HCT116 (cell line): ENCODE measurements around the gene MYBL2. TPM values are rescaled to one million over a fixed set of nuclear protein-coding genes. Genes with fewer than 3 reads are reported as not detected.

Source experiments
- ATAC-seq: fragments of 200-7000 bp; cut with Tn5 transposase; 2 replicates; pipeline ENCODE4 v1.9.1; 2020; ENCODE audit warnings: mild to moderate bottlenecking, moderate library complexity
- BruUV-seq: library from RNA; stranded (reverse); fragments of 400-500 nt; replicated peaks from 2 replicates; lab custom pipeline; 2021; lab: Mats Ljungman, UMichigan
- CTCF ChIA-PET: fragments of 300-600 bp; sonication (Branson Sonifier 250); formaldehyde crosslinking; loops from one replicate; lab custom pipeline; 2021; ENCODE audit warnings: antibody characterized with exemption; lab: Charles Lee
- POLR2A ChIA-PET: fragments of 300-600, 350-600 bp; sonication (Branson Sonifier 250); formaldehyde crosslinking; loops from one replicate; lab custom pipeline; 2021; ENCODE audit warnings: antibody characterized with exemption; lab: Charles Lee
- RAD21 ChIA-PET, 2 experiments: fragments of 300-600 bp; sonication (Branson Sonifier 250); formaldehyde crosslinking; loops; one replicate each; lab custom pipeline; 2023; ENCODE audit warnings: low total read pairs in 2 of 2; ENCODE audit not compliant: uncharacterized antibody in 2 of 2, unreplicated experiment in 2 of 2, low non-redundant PET in 1 of 2; lab: Charles Lee
- DNase-seq: peaks from one replicate; pipeline ENCODE4 v3.0.0-alpha.2; 2010; ENCODE audit warnings: low read depth, low spot score
- H2AFZ ChIP-seq: fragments of 200-600 bp; shearing (Covaris generic), sonication (generic); 2 replicates; pipeline ENCODE4 v1.6.1; 2017; ENCODE audit warnings: low read depth, mixed run types, mixed read lengths, antibody characterized with exemption, low read length; ENCODE audit not compliant: poor library complexity, severe bottlenecking
- H3K27ac ChIP-seq: 2 replicates; pipeline ENCODE4 v1.5.1; 2012; ENCODE audit warnings: low read depth, low read length
- H3K27me3 ChIP-seq: fragments of 200-600 bp; sonication (generic); 2 replicates; pipeline ENCODE4 v1.6.1; 2016; ENCODE audit warnings: mixed run types, low read length, mixed read lengths; ENCODE audit not compliant: insufficient read depth
- H3K36me3 ChIP-seq, 2 experiments: fragments of 200-500 bp in 1 of 2; fragments of 200-600 bp in 1 of 2; sonication (Bioruptor generic) in 1 of 2; sonication (generic) in 1 of 2; 2 replicates each; pipeline versions ENCODE4 v1.5.1 to v1.6.1; 2014 to 2016; ENCODE audit warnings: low read length in 2 of 2, inconsistent platforms in 1 of 2, mixed read lengths in 1 of 2, mixed run types in 1 of 2; ENCODE audit not compliant: insufficient read depth in 2 of 2, control insufficient read depth in 1 of 2
- H3K4me1 ChIP-seq, 2 experiments: fragments of 200-600 bp in 1 of 2; sonication (generic) in 1 of 2; 2 replicates each; pipeline versions ENCODE4 v1.5.1 to v1.6.1; 2012 to 2017; ENCODE audit warnings: low read length in 2 of 2, inconsistent platforms in 1 of 2, mild to moderate bottlenecking in 1 of 2, mixed read lengths in 1 of 2, mixed run types in 1 of 2, moderate library complexity in 1 of 2; ENCODE audit not compliant: insufficient read depth in 2 of 2, control insufficient read depth in 1 of 2
- H3K4me2 ChIP-seq: fragments of 200-600 bp; sonication (generic); 2 replicates; pipeline ENCODE4 v1.6.1; 2017; ENCODE audit warnings: mixed run types, low read length, mixed read lengths
- H3K4me3 ChIP-seq, 2 experiments: fragments of 200-600 bp in 1 of 2; sonication (generic) in 1 of 2; replicated peaks in 1 of 2; 2 replicates each; pipeline ENCODE4 v1.5.1; 2011 to 2016; ENCODE audit warnings: low read length in 2 of 2, control low read depth in 1 of 2, low read depth in 1 of 2, mild to moderate bottlenecking in 1 of 2, mixed read lengths in 1 of 2, mixed run types in 1 of 2
- H3K79me2 ChIP-seq: fragments of 200-600 bp; sonication (generic); 2 replicates; pipeline ENCODE4 v1.6.1; 2017; ENCODE audit warnings: mild to moderate bottlenecking, mixed run types, low read length, moderate library complexity, mixed read lengths; ENCODE audit not compliant: insufficient read depth
- H3K9ac ChIP-seq: fragments of 200-600 bp; sonication (generic); 2 replicates; pipeline ENCODE4 v1.6.1; 2016; ENCODE audit warnings: low read length, mixed read lengths
- H3K9me2 ChIP-seq: fragments of 200-600 bp; sonication (generic), shearing (Covaris generic); 2 replicates; pipeline ENCODE4 v1.6.1; 2017; ENCODE audit warnings: mixed run types, mild to moderate bottlenecking, moderate library complexity; ENCODE audit not compliant: insufficient read depth
- H3K9me3 ChIP-seq, 2 experiments: fragments of 200-500 bp in 1 of 2; fragments of 200-600 bp in 1 of 2; sonication (Bioruptor generic) in 1 of 2; sonication (generic) in 1 of 2; 2 replicates each; pipeline ENCODE4 v1.6.1; 2014 to 2017; ENCODE audit warnings: low read length in 2 of 2, mixed read lengths in 2 of 2, inconsistent platforms in 1 of 2, low read depth in 1 of 2, mild to moderate bottlenecking in 1 of 2, mixed run types in 1 of 2, moderate library complexity in 1 of 2; ENCODE audit not compliant: control insufficient read depth in 1 of 2, insufficient read depth in 1 of 2
- H4K20me1 ChIP-seq: fragments of 200-600 bp; sonication (generic), shearing (Covaris generic); 2 replicates; pipeline ENCODE4 v1.6.1; 2017; ENCODE audit warnings: mixed run types, mild to moderate bottlenecking, moderate library complexity; ENCODE audit not compliant: insufficient read depth
- CBX3 ChIP-seq: IDR thresholded peaks from 2 replicates; pipeline ENCODE4 v1.6.1; 2012; ENCODE audit warnings: low read depth
- CEBPB ChIP-seq: IDR thresholded peaks from 2 replicates; pipeline ENCODE4 v1.6.1; 2012; ENCODE audit warnings: low read depth
- ELF1 ChIP-seq: IDR thresholded peaks from 2 replicates; pipeline ENCODE4 v1.6.1; 2012; ENCODE audit warnings: low read depth, borderline replicate concordance
- EZH2 ChIP-seq: fragments of 200-600 bp; sonication (generic); IDR thresholded peaks from 2 replicates; pipeline ENCODE4 v1.6.1; 2017; ENCODE audit warnings: antibody characterized with exemption, mixed run types
- EZH2phosphoT487 ChIP-seq: fragments of 200-600 bp; IDR thresholded peaks from 2 replicates; pipeline ENCODE4 v1.6.1; 2018; ENCODE audit warnings: antibody characterized with exemption, borderline replicate concordance
- FOSL1 ChIP-seq: IDR thresholded peaks from 2 replicates; pipeline ENCODE4 v1.6.1; 2012; ENCODE audit warnings: low read depth
- JUND ChIP-seq: IDR thresholded peaks from 2 replicates; pipeline ENCODE4 v1.6.1; 2012
- POLR2A ChIP-seq: IDR thresholded peaks from 2 replicates; pipeline ENCODE4 v1.7.0; 2011; ENCODE audit warnings: borderline replicate concordance; ENCODE audit not compliant: insufficient read depth, insufficient read length; ENCODE audit errors: extremely low read depth
- POLR2AphosphoS5 ChIP-seq: IDR thresholded peaks from 2 replicates; pipeline ENCODE4 v1.6.1; 2011; ENCODE audit warnings: mild to moderate bottlenecking, low read depth, low read length, moderate library complexity
- RAD21 ChIP-seq: IDR thresholded peaks from 2 replicates; pipeline ENCODE4 v1.6.1; 2012; ENCODE audit warnings: low read depth, mild to moderate bottlenecking
- SIN3A ChIP-seq: IDR thresholded peaks from 2 replicates; pipeline ENCODE4 v1.6.1; 2012; ENCODE audit warnings: low read depth
- SP1 ChIP-seq: IDR thresholded peaks from 2 replicates; pipeline ENCODE4 v1.6.1; 2012; ENCODE audit warnings: low read depth
- SRF ChIP-seq: IDR thresholded peaks from 2 replicates; pipeline ENCODE4 v1.6.1; 2012; ENCODE audit warnings: low read depth
- TCF7L2 ChIP-seq: IDR thresholded peaks from 2 replicates; pipeline ENCODE4 v1.7.0; 2011; ENCODE audit warnings: borderline replicate concordance, inconsistent platforms; ENCODE audit not compliant: insufficient read depth, insufficient read length; ENCODE audit errors: extremely low read depth
- YY1 ChIP-seq: IDR thresholded peaks from 2 replicates; pipeline ENCODE4 v1.6.1; 2011; ENCODE audit warnings: low read length, low read depth, moderate library complexity, mild to moderate bottlenecking; ENCODE audit not compliant: insufficient replicate concordance; ENCODE audit errors: extremely low read depth
- ZNF274 ChIP-seq: fragments of 200-500 bp; sonication (Bioruptor generic); IDR thresholded peaks from 2 replicates; pipeline ENCODE4 v1.6.1; 2014; ENCODE audit warnings: mild to moderate bottlenecking, low read depth, low read length, inconsistent platforms
- intact Hi-C: fragments of 100-400 bp; cut with micrococcal nuclease; formaldehyde crosslinking; loops from 2 replicates; pipeline ENCODE4 v1.10.0; 2022
- total RNA-seq: library from RNA; stranded (reverse); gene quantifications from one replicate; pipeline ENCODE4 v1.2.1, GENCODE V29; 2021; ENCODE audit not compliant: unreplicated experiment
- TF ChIP-seq, protein P1 (sequence below): IDR thresholded peaks from 2 replicates; pipeline ENCODE4 v1.6.1; 2012
- TF ChIP-seq, protein P2 (sequence below), 3 experiments: fragments of 200-600 bp in 1 of 3; sonication (generic) in 1 of 3; IDR thresholded peaks in 2 of 3; conservative IDR thresholded peaks in 1 of 3; 2 replicates each; pipeline ENCODE4 v1.5.1; 2012 to 2017; ENCODE audit warnings: low read depth in 2 of 3, low read length in 2 of 3, antibody characterized with exemption in 1 of 3, borderline replicate concordance in 1 of 3, control low read depth in 1 of 3, mild to moderate bottlenecking in 1 of 3, mixed read lengths in 1 of 3, mixed run types in 1 of 3, moderate library complexity in 1 of 3; ENCODE audit not compliant: insufficient read depth in 1 of 3
- TF ChIP-seq, protein P3 (sequence below): IDR thresholded peaks from 2 replicates; pipeline ENCODE4 v1.6.1; 2012
- TF ChIP-seq, protein P4 (sequence below): IDR thresholded peaks from 2 replicates; pipeline ENCODE4 v1.6.1; 2011; ENCODE audit warnings: mild to moderate bottlenecking, low read length, moderate library complexity; ENCODE audit not compliant: insufficient replicate concordance; ENCODE audit errors: extremely low read depth

The MYBL2 gene
- total RNA-seq, 1 experiment from 2014 or later = 92.1 TPM

DNA sequence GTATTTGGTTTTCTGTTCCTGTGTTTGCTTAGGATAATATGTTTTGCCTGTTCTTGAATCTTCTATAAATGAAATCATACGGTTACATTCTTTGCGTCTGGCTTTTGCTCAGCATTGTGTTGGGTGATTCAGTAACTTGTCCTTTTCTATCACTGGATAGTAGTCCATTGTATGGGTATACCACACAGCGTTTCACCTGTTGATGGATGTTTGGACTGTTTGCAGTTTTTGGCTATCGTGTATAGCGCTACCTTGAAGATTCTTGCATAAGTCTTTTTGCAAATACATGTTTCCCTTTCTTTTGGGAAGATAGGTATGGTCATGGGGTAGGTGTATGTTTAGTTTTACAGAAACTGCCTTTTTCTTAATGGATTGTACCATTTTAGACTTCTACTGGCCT is 9.5 kb downstream of the MYBL2 start:
- BruUV-seq = no TSS peak
- intact Hi-C loops = no loop called here
- POLR2A ChIA-PET = no interaction called here

More for the DNA sequence above, 9.5 kb downstream of the MYBL2 start:
- TF ChIP-seq CBX3 (no peak), EZH2 (no peak), JUND (no peak), EZH2phosphoT487 (no peak), SRF (no peak), RAD21 (no peak), FOSL1 (no peak), TCF7L2 (no peak), SP1 (no peak), YY1 (no peak), POLR2AphosphoS5 (no peak), ZNF274 (no peak), SIN3A (no peak), ELF1 (no peak), CEBPB (no peak), POLR2A (no peak)
- TF ChIP-seq, protein P1, sequence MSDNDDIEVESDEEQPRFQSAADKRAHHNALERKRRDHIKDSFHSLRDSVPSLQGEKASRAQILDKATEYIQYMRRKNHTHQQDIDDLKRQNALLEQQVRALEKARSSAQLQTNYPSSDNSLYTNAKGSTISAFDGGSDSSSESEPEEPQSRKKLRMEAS = no peak
- TF ChIP-seq, protein P2, sequence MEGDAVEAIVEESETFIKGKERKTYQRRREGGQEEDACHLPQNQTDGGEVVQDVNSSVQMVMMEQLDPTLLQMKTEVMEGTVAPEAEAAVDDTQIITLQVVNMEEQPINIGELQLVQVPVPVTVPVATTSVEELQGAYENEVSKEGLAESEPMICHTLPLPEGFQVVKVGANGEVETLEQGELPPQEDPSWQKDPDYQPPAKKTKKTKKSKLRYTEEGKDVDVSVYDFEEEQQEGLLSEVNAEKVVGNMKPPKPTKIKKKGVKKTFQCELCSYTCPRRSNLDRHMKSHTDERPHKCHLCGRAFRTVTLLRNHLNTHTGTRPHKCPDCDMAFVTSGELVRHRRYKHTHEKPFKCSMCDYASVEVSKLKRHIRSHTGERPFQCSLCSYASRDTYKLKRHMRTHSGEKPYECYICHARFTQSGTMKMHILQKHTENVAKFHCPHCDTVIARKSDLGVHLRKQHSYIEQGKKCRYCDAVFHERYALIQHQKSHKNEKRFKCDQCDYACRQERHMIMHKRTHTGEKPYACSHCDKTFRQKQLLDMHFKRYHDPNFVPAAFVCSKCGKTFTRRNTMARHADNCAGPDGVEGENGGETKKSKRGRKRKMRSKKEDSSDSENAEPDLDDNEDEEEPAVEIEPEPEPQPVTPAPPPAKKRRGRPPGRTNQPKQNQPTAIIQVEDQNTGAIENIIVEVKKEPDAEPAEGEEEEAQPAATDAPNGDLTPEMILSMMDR (IDR thresholded peaks at IDR 0.05 in 2 of 3, conservative IDR thresholded peaks at IDR 0.05 in 1 of 3; ENCODE audit: borderline replicate concordance in 1 of 3, insufficient read depth in 1 of 3, low read depth in 2 of 3, low read length in 2 of 3) = no peak
- TF ChIP-seq, protein P3, sequence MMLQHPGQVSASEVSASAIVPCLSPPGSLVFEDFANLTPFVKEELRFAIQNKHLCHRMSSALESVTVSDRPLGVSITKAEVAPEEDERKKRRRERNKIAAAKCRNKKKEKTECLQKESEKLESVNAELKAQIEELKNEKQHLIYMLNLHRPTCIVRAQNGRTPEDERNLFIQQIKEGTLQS = no peak
- TF ChIP-seq, protein P4, sequence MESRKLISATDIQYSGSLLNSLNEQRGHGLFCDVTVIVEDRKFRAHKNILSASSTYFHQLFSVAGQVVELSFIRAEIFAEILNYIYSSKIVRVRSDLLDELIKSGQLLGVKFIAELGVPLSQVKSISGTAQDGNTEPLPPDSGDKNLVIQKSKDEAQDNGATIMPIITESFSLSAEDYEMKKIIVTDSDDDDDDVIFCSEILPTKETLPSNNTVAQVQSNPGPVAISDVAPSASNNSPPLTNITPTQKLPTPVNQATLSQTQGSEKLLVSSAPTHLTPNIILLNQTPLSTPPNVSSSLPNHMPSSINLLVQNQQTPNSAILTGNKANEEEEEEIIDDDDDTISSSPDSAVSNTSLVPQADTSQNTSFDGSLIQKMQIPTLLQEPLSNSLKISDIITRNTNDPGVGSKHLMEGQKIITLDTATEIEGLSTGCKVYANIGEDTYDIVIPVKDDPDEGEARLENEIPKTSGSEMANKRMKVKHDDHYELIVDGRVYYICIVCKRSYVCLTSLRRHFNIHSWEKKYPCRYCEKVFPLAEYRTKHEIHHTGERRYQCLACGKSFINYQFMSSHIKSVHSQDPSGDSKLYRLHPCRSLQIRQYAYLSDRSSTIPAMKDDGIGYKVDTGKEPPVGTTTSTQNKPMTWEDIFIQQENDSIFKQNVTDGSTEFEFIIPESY = no peak
- ChIA-PET CTCF (no interaction called here), RAD21 (no interaction called here)
- Histone ChIP-seq H3K27ac (no peak overlapping the region), H3K36me3 (peaks cover 2 to 19% of the 10 kb centered on the region in 2 experiments; a peak in 2 of 4 replicates), H4K20me1 (peaks cover 5% of the 10 kb centered on the region; the same call in 1 of the 2 replicates), H3K4me3 (no peak overlapping the region), H3K27me3 (no peaks in the 10 kb centered on the region), H3K9me3 (no peaks in the 10 kb centered on the region), H3K4me2 (no peak overlapping the region), H3K9ac (no peak overlapping the region), H2AFZ (no peak overlapping the region), H3K79me2 (peaks cover 70% of the 10 kb centered on the region), H3K4me1 (no peaks in the 10 kb centered on the region), H3K9me2 (no peaks in the 10 kb centered on the region)
- no peak for DNase-seq
- no peak for ATAC-seq
